GM12865 (cell line): ENCODE measurements around the gene DNAH5.

Experiments used
- DNase-seq: peaks from one replicate; pipeline ENCODE4 v3.0.0; 2010; ENCODE audit warnings: low read depth
- H3K4me3 ChIP-seq: 2 replicates; pipeline ENCODE4 v1.5.1; 2011; ENCODE audit warnings: mild to moderate bottlenecking, low read depth, low read length, control low read depth
- TF ChIP-seq, protein P1 (sequence below): IDR thresholded peaks from 2 replicates; pipeline ENCODE4 v1.5.1; 2011; ENCODE audit warnings: low read length, control low read depth, low read depth, inconsistent platforms; ENCODE audit not compliant: insufficient read depth; ENCODE audit errors: missing control alignments

The DNAH5 gene

GRCh38 chr5:13909271-13909670 lies 35.2 kb downstream of the DNAH5 start:
- no peak overlapping the region for H3K4me3 ChIP-seq
- TF ChIP-seq, protein P1, sequence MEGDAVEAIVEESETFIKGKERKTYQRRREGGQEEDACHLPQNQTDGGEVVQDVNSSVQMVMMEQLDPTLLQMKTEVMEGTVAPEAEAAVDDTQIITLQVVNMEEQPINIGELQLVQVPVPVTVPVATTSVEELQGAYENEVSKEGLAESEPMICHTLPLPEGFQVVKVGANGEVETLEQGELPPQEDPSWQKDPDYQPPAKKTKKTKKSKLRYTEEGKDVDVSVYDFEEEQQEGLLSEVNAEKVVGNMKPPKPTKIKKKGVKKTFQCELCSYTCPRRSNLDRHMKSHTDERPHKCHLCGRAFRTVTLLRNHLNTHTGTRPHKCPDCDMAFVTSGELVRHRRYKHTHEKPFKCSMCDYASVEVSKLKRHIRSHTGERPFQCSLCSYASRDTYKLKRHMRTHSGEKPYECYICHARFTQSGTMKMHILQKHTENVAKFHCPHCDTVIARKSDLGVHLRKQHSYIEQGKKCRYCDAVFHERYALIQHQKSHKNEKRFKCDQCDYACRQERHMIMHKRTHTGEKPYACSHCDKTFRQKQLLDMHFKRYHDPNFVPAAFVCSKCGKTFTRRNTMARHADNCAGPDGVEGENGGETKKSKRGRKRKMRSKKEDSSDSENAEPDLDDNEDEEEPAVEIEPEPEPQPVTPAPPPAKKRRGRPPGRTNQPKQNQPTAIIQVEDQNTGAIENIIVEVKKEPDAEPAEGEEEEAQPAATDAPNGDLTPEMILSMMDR = no peak
- no peak for DNase-seq

- no peak for DNase-seq
- H3K4me3 ChIP-seq = no peak overlapping the region
- TF ChIP-seq, protein P1 = no peak
Observed at GRCh38 chr5:13898569-13898968, 45.9 kb downstream of the DNAH5 start.

GRCh38 chr5:13878357-13878756 lies 66.1 kb downstream of the DNAH5 start:
- TF ChIP-seq, protein P1 = no peak
- H3K4me3 ChIP-seq = no peak overlapping the region
- no peak for DNase-seq

DNA sequence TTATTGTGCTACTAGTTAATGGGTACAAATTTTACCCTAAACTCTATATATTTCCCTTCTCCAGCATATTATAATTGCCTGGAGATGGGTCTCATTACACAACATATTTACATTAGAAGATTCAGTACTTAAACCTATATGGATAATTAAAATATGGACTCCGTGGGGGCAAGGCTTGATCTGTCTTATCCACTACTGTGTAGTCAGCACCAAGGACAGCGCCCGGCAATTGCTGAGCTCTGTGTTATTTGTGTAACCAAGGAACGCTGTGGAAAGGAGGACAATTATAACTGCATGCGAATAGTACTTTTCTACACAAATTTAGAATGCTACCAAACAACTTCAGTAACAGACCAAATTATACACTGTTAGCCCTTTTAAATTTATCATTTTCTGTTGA lies 77.7 kb downstream of the DNAH5 start:
- TF ChIP-seq, protein P1 = no peak
- H3K4me3 ChIP-seq = no peak overlapping the region
- DNase-seq = peak; percentile 35

DNA sequence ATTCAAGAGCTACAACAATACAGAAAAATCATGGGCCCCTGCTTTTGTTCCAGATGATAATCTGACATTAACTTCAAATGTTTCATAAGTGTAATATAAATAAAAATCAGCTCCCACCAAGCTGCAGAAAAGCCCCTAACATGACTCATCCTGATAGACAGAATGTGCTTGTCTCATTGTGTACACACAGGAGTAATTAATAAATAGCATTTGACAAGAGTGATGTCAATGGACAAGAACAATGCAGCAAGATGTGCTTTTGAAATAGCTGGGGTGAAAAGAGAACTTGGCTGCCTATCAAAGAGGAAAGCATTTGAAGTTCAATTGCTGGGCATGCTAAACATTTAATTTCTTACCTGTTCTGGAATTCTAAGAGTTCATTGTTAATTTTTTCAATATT lies 79.2 kb downstream of the DNAH5 start:
- no peak for DNase-seq
- H3K4me3 ChIP-seq = no peak overlapping the region
- TF ChIP-seq, protein P1 = no peak

DNA sequence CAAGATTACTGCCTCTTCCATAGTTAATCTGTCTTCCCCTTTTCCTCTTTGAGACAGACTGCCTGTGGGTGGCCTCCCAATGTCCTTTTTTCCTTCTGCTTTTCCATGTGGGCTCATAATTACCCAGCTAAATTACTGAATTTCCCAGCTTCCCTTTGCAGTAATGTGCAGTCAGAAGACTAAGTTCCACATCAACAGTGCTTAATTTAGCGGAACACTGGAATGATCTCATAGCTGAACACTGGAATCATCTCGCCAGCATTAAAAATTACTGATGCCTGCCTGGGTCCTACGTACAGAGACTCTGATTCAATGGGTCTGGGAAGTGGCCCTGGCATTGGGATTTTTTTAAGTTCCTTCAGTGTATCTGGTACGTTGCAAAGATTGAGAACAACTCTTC lies 84.3 kb downstream of the DNAH5 start:
- no peak overlapping the region for H3K4me3 ChIP-seq
- no peak for DNase-seq
- TF ChIP-seq, protein P1 = no peak

DNA sequence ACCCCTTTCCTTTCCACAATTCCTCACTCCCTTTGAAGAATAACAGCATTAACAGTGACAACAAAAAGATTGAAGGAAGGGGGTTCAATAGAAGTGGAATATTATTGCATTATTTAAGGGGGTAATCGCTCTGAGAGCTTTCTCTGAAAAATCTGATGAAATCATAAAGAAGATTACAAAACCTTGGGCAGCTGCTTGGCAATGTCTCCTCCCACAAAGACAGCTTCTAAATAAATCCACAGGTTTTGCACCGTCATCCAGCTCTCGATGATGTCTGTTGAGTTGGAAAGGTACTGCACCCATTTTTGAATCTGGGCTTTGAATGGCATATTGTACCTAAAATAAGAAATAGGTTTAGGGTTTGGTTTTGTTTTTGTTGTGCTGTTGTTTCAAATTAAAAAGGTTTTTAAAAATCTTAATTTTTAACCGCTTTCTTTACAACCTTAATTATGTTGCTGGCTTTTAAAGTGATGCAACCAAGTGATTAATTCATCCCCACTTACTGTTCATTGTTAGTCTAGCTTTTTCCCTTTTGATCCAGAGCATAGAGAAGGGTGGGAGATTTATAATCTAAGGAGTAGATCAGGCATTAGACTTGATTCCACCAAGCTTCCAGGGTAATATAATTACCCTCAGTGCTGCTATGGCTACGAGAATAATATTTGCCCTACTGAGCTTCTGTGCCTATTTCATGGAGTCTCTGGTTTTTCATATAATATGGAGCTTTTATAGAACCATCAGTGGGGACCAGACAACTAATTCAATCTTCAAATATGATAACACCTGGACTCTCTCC lies 85.0 kb downstream of the DNAH5 start:
- TF ChIP-seq, protein P1 = no peak
- no peak for DNase-seq
- no peak overlapping the region for H3K4me3 ChIP-seq
